Immature natural killer cell (primary cell): ENCODE data around the gene RYR3. TPM values are rescaled to one million over a fixed set of nuclear protein-coding genes. Genes with fewer than 3 reads are reported as not detected.
"Not testable (repeated sequence)": the region's sequence is repeated elsewhere in the genome, so short reads cannot be mapped to it uniquely, and the experiment has no call there.

ENCODE experiments used
- DNase-seq, 3 donors: peaks; one replicate each; pipeline ENCODE4 v3.0.0; 2022; ENCODE audit warnings: mixed read lengths in 1 of 3
- H3K27ac Mint-ChIP-seq, 6 donors: one replicate each; pipeline ENCODE4 v1.8.0; 2020; ENCODE audit warnings: mixed read lengths in 6 of 6, mild to moderate bottlenecking in 5 of 6, inconsistent platforms in 4 of 6, moderate library complexity in 3 of 6
- H3K27me3 Mint-ChIP-seq, 3 donors: one replicate each; pipeline ENCODE4 v1.8.0; 2020 to 2021; ENCODE audit warnings: low read depth in 3 of 3, mild to moderate bottlenecking in 3 of 3, mixed read lengths in 3 of 3, moderate library complexity in 3 of 3, inconsistent platforms in 1 of 3
- H3K36me3 Mint-ChIP-seq, 3 donors: one replicate each; pipeline ENCODE4 v1.8.0; 2020; ENCODE audit warnings: mixed read lengths in 3 of 3, inconsistent platforms in 2 of 3, mild to moderate bottlenecking in 2 of 3
- H3K4me1 Mint-ChIP-seq, 2 donors: one replicate each; pipeline ENCODE4 v1.8.0; 2020; ENCODE audit warnings: inconsistent platforms in 2 of 2, mild to moderate bottlenecking in 2 of 2, mixed read lengths in 2 of 2, moderate library complexity in 1 of 2
- H3K4me3 Mint-ChIP-seq, 5 donors: one replicate each; pipeline ENCODE4 v1.8.0; 2020; ENCODE audit warnings: mild to moderate bottlenecking in 5 of 5, mixed read lengths in 5 of 5, inconsistent platforms in 3 of 5, moderate library complexity in 3 of 5
- H3K9me3 Mint-ChIP-seq, 6 donors: one replicate each; pipeline ENCODE4 v1.8.0; 2020; ENCODE audit warnings: mild to moderate bottlenecking in 6 of 6, mixed read lengths in 6 of 6, inconsistent platforms in 4 of 6, moderate library complexity in 3 of 6
- polyA plus RNA-seq, 3 donors: library from polyadenylated mRNA; unstranded; fragments of 300-500 nt; fragmentation: Illumina TruSeq; gene quantifications; one replicate each; pipeline ENCODE4 v1.2.3, GENCODE V29; 2021

Gene RYR3
- polyA plus RNA-seq, 3 donors from 2014 or later: 0.11 to 0.14 TPM; not detected in 1

GRCh38 chr15:33569036-33569435, 258.3 kb downstream of the RYR3 start:
- H3K9me3 Mint-ChIP-seq: no peaks in the 10 kb centered on the region
- no peak overlapping the region for H3K4me3 Mint-ChIP-seq
- no peak overlapping the region for H3K27ac Mint-ChIP-seq
- no peak for DNase-seq
- peaks cover 0 to 4% (median 1%) of the 10 kb centered on the region in 3 donors for H3K27me3 Mint-ChIP-seq
- H3K4me1 Mint-ChIP-seq: no peaks in the 10 kb centered on the region
- no peaks in the 10 kb centered on the region for H3K36me3 Mint-ChIP-seq

DNA sequence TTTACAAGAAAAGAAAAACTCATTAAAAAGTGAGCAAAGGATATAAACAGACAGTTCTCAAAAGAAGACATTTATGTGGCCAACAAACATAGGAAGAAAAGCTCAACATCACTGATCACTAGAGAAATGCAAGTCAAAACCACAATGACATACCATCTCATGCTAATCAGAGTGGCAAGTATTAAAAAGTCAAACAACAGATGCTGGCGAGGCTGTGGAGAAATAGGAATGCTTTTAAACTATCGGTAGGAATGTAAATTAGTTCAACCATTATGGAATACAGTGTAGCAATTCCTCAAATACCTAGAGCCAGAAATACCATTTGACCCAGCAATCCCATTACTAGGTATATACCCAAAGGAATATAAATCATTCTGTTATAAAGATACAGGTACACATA, 267.1 kb downstream of the RYR3 start:
- H3K36me3 Mint-ChIP-seq, H3K27me3 Mint-ChIP-seq, H3K4me1 Mint-ChIP-seq, H3K4me3 Mint-ChIP-seq, H3K9me3 Mint-ChIP-seq, H3K27ac Mint-ChIP-seq, DNase-seq: not testable (repeated sequence)

GRCh38 chr15:33580526-33580925, 269.8 kb downstream of the RYR3 start:
- Mint-ChIP-seq H3K9me3 (peaks cover 0 to 6% (median 0%) of the 10 kb centered on the region in 6 donors), H3K27me3 (peaks cover 0 to 5% (median 1%) of the 10 kb centered on the region in 3 donors)

DNA sequence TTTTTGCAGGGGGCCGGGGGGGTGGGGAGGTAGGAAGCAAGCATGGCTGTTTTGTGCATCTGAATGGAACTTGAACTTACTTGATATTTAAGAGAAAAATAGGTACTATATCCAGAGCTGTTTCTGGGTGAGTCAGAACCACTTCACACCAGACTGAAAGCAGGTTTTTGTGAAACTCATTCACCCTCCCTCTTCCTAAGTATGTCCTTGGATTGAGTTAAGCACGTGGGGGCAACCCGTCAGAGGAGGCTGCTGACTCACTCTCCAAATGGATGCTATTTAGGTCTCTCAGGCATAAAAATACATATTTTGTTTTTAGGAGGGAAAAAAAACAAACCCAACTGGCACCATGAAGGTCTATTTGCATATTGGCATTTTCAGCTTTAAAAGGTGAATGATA, 270.3 kb downstream of the RYR3 start:
- Mint-ChIP-seq H3K9me3 (peaks cover 0 to 6% (median 0%) of the 10 kb centered on the region in 6 donors), H3K4me3 (no peak overlapping the region), H3K36me3 (no peaks in the 10 kb centered on the region), H3K27ac (no peak overlapping the region), H3K4me1 (no peaks in the 10 kb centered on the region), H3K27me3 (peaks cover 0 to 5% (median 1%) of the 10 kb centered on the region in 3 donors)
- DNase-seq: no peak

More at GRCh38 chr15:33580526-33580925, 269.8 kb downstream of the RYR3 start:
- H3K4me3 Mint-ChIP-seq: no peak overlapping the region
- H3K36me3 Mint-ChIP-seq: no peaks in the 10 kb centered on the region
- H3K4me1 Mint-ChIP-seq: no peaks in the 10 kb centered on the region
- no peak for DNase-seq
- H3K27ac Mint-ChIP-seq: no peak overlapping the region

DNA sequence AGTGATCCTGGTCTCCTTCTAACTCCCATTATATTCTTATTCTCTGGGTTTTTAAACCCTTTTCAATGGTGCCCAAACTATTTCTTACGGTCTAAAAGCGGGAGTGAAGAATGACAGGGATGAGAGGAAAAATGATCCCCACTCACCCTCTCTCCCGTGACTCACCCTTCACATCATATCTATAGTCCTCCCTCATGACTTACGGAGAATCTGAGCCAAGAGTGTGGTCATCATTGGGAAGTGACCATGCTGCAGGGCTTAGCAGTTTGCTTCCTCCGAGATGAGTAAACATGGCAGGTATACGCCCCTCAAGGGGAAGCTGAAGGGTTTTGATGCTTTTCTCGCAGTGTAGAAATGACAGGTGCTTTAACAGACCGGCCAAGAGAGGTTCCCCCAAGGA, 274.0 kb downstream of the RYR3 start:
- DNase-seq: no peak
- Mint-ChIP-seq H3K27me3 (peaks cover 0 to 2% (median 0%) of the 10 kb centered on the region in 3 donors), H3K27ac (no peak overlapping the region), H3K4me3 (no peak overlapping the region), H3K9me3 (peaks cover 0 to under 1% (median 0%) of the 10 kb centered on the region in 6 donors), H3K36me3 (no peaks in the 10 kb centered on the region), H3K4me1 (no peaks in the 10 kb centered on the region)

- Mint-ChIP-seq H3K4me1 (no peaks in the 10 kb centered on the region), H3K9me3 (peaks cover 0 to 5% (median 0%) of the 10 kb centered on the region in 6 donors), H3K27me3 (peaks cover 0 to 3% (median 1%) of the 10 kb centered on the region in 3 donors), H3K27ac (no peak overlapping the region), H3K4me3 (no peak overlapping the region), H3K36me3 (no peaks in the 10 kb centered on the region)
- DNase-seq: no peak
Observed at GRCh38 chr15:33586786-33587697, 276.3 kb downstream of the RYR3 start.

GRCh38 chr15:33587773-33588172, 277.0 kb downstream of the RYR3 start:
- Mint-ChIP-seq H3K9me3 (peaks cover 0 to 5% (median 0%) of the 10 kb centered on the region in 6 donors), H3K27me3 (peaks cover 1 to 5% (median 2%) of the 10 kb centered on the region in 3 donors), H3K27ac (no peak overlapping the region)

DNA sequence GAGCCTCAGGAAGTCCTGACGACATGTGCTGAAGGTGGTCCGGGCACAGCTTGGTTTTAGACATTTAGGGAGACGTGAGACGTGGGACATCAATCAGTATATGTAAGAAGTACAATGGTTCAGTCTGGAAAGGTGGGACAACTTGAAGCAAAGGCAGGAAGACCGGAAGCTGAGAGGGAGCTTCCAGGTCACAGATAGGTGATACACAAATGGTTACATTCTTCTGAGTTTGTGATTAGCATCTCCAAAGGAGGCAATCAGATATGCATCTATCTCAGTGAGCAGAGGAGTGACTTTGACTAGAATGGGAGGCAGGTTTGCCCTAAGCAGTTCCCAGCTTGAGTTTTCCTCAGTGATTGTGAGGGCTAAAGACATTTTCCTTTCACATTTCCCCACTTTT, 282.1 kb downstream of the RYR3 start:
- Mint-ChIP-seq H3K36me3 (no peaks in the 10 kb centered on the region), H3K4me1 (no peaks in the 10 kb centered on the region), H3K9me3 (peaks cover 0 to 5% (median 0%) of the 10 kb centered on the region in 6 donors), H3K4me3 (no peak overlapping the region), H3K27me3 (peaks cover 1 to 6% (median 4%) of the 10 kb centered on the region in 3 donors), H3K27ac (no peak overlapping the region)
- DNase-seq: no peak

More at GRCh38 chr15:33587773-33588172, 277.0 kb downstream of the RYR3 start:
- DNase-seq: no peak
- no peaks in the 10 kb centered on the region for H3K36me3 Mint-ChIP-seq
- no peak overlapping the region for H3K4me3 Mint-ChIP-seq
- H3K4me1 Mint-ChIP-seq: no peaks in the 10 kb centered on the region

GRCh38 chr15:33598382-33598781, 287.6 kb downstream of the RYR3 start:
- not testable (repeated sequence) for H3K9me3 Mint-ChIP-seq, H3K36me3 Mint-ChIP-seq, H3K27ac Mint-ChIP-seq, DNase-seq, H3K4me3 Mint-ChIP-seq, H3K27me3 Mint-ChIP-seq, H3K4me1 Mint-ChIP-seq

DNA sequence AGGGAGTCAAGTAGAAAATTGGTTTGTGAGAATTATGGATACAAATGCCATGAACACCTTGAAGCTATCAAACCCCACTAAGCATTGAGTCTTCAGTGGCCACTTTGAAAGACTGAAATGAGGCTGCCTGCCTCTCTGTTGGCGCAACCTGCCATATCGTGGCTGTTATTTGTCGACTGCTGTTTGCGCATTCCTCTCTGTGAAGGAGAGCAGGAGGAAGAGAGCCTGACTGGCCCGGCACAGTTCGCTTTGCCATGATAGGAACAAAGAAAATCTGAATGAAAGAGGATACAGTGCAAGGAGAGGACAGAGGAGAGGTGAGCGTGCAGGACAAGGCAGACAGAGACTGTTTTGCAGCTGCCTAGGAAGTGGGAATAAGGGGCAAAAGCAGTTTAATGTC, 289.4 kb downstream of the RYR3 start:
- no peak overlapping the region for H3K4me3 Mint-ChIP-seq
- H3K27ac Mint-ChIP-seq: no peak overlapping the region
- H3K36me3 Mint-ChIP-seq: no peaks in the 10 kb centered on the region
- no peaks in the 10 kb centered on the region for H3K4me1 Mint-ChIP-seq
- no peaks in the 10 kb centered on the region for H3K9me3 Mint-ChIP-seq
- DNase-seq: no peak
- peaks cover 0 to 2% (median 2%) of the 10 kb centered on the region in 3 donors for H3K27me3 Mint-ChIP-seq

DNA sequence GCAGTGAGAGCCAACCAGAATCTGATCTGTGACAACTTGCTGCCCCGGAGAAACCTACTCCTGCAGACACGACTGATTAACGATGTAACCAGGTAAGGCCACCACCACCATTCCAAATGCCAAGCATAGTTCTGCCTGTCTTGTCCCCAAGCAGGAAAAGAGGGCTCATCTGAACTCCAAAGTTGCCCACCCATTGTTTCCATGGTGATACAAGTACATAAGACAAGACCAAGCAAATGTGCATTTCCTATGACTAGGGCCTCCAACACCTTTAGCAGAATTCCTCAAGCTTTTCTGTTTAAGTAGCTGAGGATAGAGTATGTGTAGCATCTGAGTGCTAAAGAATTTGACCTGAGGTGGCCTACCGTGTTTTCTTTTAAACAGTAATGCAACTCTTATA, 290.7 kb downstream of the RYR3 start:
- Mint-ChIP-seq H3K4me1 (no peaks in the 10 kb centered on the region), H3K27me3 (peaks cover 0 to 2% (median 0%) of the 10 kb centered on the region in 3 donors), H3K4me3 (no peak overlapping the region), H3K36me3 (no peaks in the 10 kb centered on the region), H3K9me3 (no peaks in the 10 kb centered on the region), H3K27ac (no peak overlapping the region)
- DNase-seq: no peak

- no peaks in the 10 kb centered on the region for H3K4me1 Mint-ChIP-seq
- H3K9me3 Mint-ChIP-seq: no peaks in the 10 kb centered on the region
- H3K36me3 Mint-ChIP-seq: no peaks in the 10 kb centered on the region
- H3K27ac Mint-ChIP-seq: no peak overlapping the region
- no peak overlapping the region for H3K4me3 Mint-ChIP-seq
- peaks cover 0 to 2% (median 0%) of the 10 kb centered on the region in 3 donors for H3K27me3 Mint-ChIP-seq
- DNase-seq: no peak
Observed at GRCh38 chr15:33608714-33609113, 297.9 kb downstream of the RYR3 start.

GRCh38 chr15:33612721-33613304, 302.0 kb downstream of the RYR3 start:
- H3K9me3 Mint-ChIP-seq: peaks cover 0 to 1% (median 0%) of the 10 kb centered on the region in 6 donors
- H3K4me3 Mint-ChIP-seq: no peak overlapping the region
- no peak for DNase-seq
- H3K27ac Mint-ChIP-seq: no peak overlapping the region
- peaks cover 0 to 5% (median 0%) of the 10 kb centered on the region in 3 donors for H3K27me3 Mint-ChIP-seq
- H3K36me3 Mint-ChIP-seq: no peaks in the 10 kb centered on the region
- H3K4me1 Mint-ChIP-seq: no peaks in the 10 kb centered on the region

GRCh38 chr15:33616475-33616874, 305.7 kb downstream of the RYR3 start:
- H3K27ac Mint-ChIP-seq: no peak overlapping the region
- no peaks in the 10 kb centered on the region for H3K36me3 Mint-ChIP-seq
- H3K27me3 Mint-ChIP-seq: peaks cover 0 to 3% (median 2%) of the 10 kb centered on the region in 3 donors
- H3K4me1 Mint-ChIP-seq: no peaks in the 10 kb centered on the region
- peaks cover 0 to 1% (median 0%) of the 10 kb centered on the region in 6 donors for H3K9me3 Mint-ChIP-seq
- DNase-seq: no peak
- H3K4me3 Mint-ChIP-seq: no peak overlapping the region
